DND-41 (cell line): Measurements from ENCODE around the gene TADA2B.

Experiments used
- ATAC-seq: fragments of 200-7000 bp; cut with Tn5 transposase; 3 replicates; pipeline ENCODE4 v1.9.1; 2021; ENCODE audit warnings: low read depth; ENCODE audit not compliant: insufficient read depth
- DNase-seq: peaks from one replicate; pipeline ENCODE4 v3.0.0-alpha.2; 2020
- H2AFZ ChIP-seq: 2 replicates; pipeline ENCODE4 v1.6.0; 2012; ENCODE audit warnings: low read depth, low read length
- H3K27ac ChIP-seq: 2 replicates; pipeline ENCODE4 v1.5.1; 2012; ENCODE audit warnings: low read length, inconsistent platforms
- H3K27me3 ChIP-seq: fragments of 200-600 bp; sonication (generic); 2 replicates; pipeline ENCODE4 v1.6.0; 2012; ENCODE audit warnings: low read length, mild to moderate bottlenecking, inconsistent platforms; ENCODE audit not compliant: insufficient read depth, poor library complexity
- H3K36me3 ChIP-seq: 2 replicates; pipeline ENCODE4 v1.5.1; 2012; ENCODE audit warnings: low read length, inconsistent platforms; ENCODE audit not compliant: insufficient read depth
- H3K4me1 ChIP-seq: 2 replicates; pipeline ENCODE4 v1.5.1; 2012; ENCODE audit warnings: mild to moderate bottlenecking, low read length; ENCODE audit not compliant: insufficient read depth
- H3K4me2 ChIP-seq: 2 replicates; pipeline ENCODE4 v1.6.0; 2012; ENCODE audit warnings: mild to moderate bottlenecking, moderate library complexity, low read length, inconsistent platforms; ENCODE audit not compliant: insufficient read depth
- H3K4me3 ChIP-seq, 2 experiments: fragments of 200-600 bp in 1 of 2; shearing (Covaris generic) in 1 of 2; 2 replicates each; pipeline ENCODE4 v1.5.1; 2012 to 2016; ENCODE audit warnings: inconsistent platforms in 2 of 2, low read length in 2 of 2, mild to moderate bottlenecking in 2 of 2, low read depth in 1 of 2, moderate library complexity in 1 of 2
- H3K79me2 ChIP-seq: 2 replicates; pipeline ENCODE4 v1.6.0; 2012; ENCODE audit warnings: low read length, inconsistent platforms; ENCODE audit not compliant: insufficient read depth
- H3K9ac ChIP-seq: 2 replicates; pipeline ENCODE4 v1.6.0; 2012; ENCODE audit warnings: low read depth, mild to moderate bottlenecking, inconsistent platforms, low read length, moderate library complexity
- H3K9me3 ChIP-seq: 2 replicates; pipeline ENCODE4 v1.5.1; 2012; ENCODE audit warnings: low read length, moderate library complexity, mild to moderate bottlenecking, inconsistent platforms; ENCODE audit not compliant: insufficient read depth, severe bottlenecking
- H4K20me1 ChIP-seq: 2 replicates; pipeline ENCODE4 v1.6.0; 2012; ENCODE audit warnings: low read length; ENCODE audit not compliant: insufficient read depth
- EZH2 ChIP-seq: IDR thresholded peaks from 3 replicates; pipeline ENCODE4 v1.6.1; 2012; ENCODE audit warnings: borderline replicate concordance, low read depth, mild to moderate bottlenecking, moderate library complexity, low read length, inconsistent platforms; ENCODE audit not compliant: severe bottlenecking
- TF ChIP-seq, protein P1 (sequence below): IDR thresholded peaks from 2 replicates; pipeline ENCODE4 v1.5.1; 2012; ENCODE audit warnings: borderline replicate concordance, low read length, moderate library complexity, mild to moderate bottlenecking; ENCODE audit not compliant: poor library complexity, severe bottlenecking; ENCODE audit errors: extremely low read depth

TADA2B gene

DNA sequence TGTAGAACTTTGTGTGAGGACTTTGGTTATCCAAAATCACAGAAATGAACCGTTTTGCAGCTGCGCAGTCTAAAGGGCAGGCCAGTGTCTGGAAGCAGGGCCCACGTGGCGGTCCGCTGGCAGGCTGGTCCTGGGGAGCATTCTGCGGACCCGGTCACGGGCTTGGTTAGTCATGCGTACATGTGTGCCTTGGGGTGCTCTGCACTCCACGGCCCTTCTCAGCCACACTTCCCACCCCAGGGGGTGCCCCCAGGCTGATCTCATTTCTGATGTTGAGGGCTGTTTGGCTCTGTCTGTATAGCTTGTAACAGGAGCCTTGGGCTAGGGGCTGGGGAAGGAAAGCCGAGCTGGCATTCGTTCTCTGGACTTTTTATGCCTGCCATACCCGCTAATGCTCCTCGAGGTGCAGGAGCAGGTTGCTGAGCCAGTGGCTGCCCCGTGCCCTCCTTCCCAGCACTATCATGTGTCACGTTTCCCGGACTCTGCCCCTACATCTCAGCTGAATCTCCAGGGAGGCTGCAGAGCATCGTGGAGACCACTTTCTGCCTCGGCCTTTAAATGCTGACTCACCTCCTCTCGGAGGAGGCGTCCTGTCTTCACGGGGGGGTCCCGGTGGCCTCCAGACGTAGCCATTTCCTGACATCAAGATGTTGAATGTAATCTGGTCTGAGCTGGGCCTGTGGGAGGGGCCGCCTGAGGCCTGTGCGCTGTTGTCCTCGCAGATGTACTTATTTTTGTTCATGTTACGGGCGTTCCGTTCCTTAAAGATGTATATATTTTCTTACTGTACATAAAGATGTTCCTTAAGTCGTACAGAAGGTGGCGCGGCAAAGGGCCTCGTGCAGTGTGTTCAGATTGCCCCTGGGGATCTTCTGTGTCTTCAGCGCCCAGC is 11.4 kb upstream of the TADA2B start:
- H3K4me3 ChIP-seq: no peak overlapping the region
- H3K4me2 ChIP-seq: no peak overlapping the region
- H3K27me3 ChIP-seq: no peaks in the 10 kb centered on the region
- no peak overlapping the region for H3K27ac ChIP-seq
- H2AFZ ChIP-seq: no peak overlapping the region
- H4K20me1 ChIP-seq: peaks cover 27% of the 10 kb centered on the region
- no peaks in the 10 kb centered on the region for H3K9me3 ChIP-seq
- H3K79me2 ChIP-seq: no peaks in the 10 kb centered on the region
- no peak for TF ChIP-seq EZH2
- TF ChIP-seq, protein P1, sequence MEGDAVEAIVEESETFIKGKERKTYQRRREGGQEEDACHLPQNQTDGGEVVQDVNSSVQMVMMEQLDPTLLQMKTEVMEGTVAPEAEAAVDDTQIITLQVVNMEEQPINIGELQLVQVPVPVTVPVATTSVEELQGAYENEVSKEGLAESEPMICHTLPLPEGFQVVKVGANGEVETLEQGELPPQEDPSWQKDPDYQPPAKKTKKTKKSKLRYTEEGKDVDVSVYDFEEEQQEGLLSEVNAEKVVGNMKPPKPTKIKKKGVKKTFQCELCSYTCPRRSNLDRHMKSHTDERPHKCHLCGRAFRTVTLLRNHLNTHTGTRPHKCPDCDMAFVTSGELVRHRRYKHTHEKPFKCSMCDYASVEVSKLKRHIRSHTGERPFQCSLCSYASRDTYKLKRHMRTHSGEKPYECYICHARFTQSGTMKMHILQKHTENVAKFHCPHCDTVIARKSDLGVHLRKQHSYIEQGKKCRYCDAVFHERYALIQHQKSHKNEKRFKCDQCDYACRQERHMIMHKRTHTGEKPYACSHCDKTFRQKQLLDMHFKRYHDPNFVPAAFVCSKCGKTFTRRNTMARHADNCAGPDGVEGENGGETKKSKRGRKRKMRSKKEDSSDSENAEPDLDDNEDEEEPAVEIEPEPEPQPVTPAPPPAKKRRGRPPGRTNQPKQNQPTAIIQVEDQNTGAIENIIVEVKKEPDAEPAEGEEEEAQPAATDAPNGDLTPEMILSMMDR: no peak
- H3K9ac ChIP-seq: no peak overlapping the region
- peaks cover 45% of the 10 kb centered on the region for H3K36me3 ChIP-seq
- ATAC-seq: no peak
- H3K4me1 ChIP-seq: no peaks in the 10 kb centered on the region
- no peak for DNase-seq

DNA sequence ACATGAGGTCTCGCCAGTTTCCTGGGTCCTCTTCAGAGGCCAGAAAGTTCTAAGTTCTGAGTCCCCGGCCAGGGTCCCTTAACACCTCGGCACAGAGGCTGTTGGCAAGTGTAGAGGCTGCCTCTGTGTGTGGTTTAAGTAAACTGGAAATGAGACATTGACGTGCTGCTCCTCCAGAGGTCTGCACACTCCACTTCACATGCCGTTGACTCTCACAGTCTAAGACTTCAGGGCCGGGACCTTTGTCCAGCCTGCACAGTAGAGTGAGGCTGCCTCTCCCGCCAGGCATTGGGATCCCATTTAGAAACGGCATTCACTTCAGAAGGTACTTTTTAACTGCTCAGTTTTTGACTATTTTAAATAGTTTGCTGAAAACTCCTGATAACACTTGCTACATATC is 10.6 kb upstream of the TADA2B start:
- Histone ChIP-seq H3K27ac (no peak overlapping the region), H3K79me2 (no peaks in the 10 kb centered on the region), H3K4me3 (no peak overlapping the region), H2AFZ (no peak overlapping the region), H3K4me1 (no peaks in the 10 kb centered on the region), H3K36me3 (peaks cover 38% of the 10 kb centered on the region), H3K4me2 (no peak overlapping the region), H4K20me1 (peaks cover 27% of the 10 kb centered on the region), H3K27me3 (no peaks in the 10 kb centered on the region), H3K9ac (no peak overlapping the region), H3K9me3 (no peaks in the 10 kb centered on the region)
- DNase-seq (no peak), ATAC-seq (no peak)
- TF ChIP-seq EZH2: no peak
- TF ChIP-seq, protein P1: no peak

DNA sequence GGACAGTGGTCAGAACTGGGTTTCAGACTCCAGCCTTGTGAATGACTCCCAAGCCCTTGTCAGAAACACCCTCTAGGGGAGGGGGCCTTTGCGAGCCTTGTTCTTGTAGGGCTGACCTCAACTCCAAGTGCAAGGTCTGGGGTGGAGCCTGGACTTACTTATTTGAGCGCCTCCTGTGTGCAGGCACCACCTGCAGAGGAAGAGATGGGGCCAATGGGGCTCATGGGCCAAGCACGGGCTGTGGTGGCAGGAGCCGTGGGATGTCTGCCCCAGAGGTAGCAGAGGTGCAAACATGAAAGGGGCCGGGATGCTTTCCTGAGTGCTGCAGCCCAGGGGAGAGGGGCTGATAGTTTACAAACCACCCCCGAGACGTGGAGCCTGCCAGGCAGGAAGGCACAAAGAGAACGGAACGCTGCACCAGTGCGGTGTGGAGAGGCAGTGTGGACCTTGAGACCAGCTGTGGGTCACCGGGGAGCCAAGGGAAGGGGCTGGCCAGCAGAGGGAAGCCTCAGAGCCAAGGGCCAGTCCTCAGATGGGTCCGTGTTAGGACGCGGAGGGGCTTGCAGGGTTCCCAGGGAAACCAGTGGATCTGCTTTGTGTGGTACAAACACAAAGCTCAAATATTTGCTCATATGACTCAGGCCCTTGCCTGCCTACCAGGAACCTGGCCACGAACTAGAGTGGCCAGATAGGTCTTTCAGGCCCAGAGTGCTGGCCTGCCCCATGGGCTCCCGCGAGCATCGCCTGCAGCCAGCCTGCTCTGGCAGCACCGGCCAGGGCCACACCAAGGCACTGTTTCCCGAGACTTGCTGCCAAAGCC is 8.7 kb upstream of the TADA2B start:
- ATAC-seq (no peak), DNase-seq (no peak)
- Histone ChIP-seq H3K27me3 (no peaks in the 10 kb centered on the region), H3K4me1 (no peaks in the 10 kb centered on the region), H3K36me3 (peaks cover 27% of the 10 kb centered on the region), H3K4me3 (no peak overlapping the region), H3K9ac (no peak overlapping the region), H3K9me3 (no peaks in the 10 kb centered on the region), H3K79me2 (no peaks in the 10 kb centered on the region), H3K27ac (no peak overlapping the region), H2AFZ (no peak overlapping the region), H3K4me2 (no peak overlapping the region), H4K20me1 (peaks cover 21% of the 10 kb centered on the region)
- TF ChIP-seq EZH2: no peak
- TF ChIP-seq, protein P1: no peak
